ENCODE measurements around the gene GPAM.
"Not testable (repeated sequence)": the region's sequence is repeated elsewhere in the genome, so short reads cannot be mapped to it uniquely, and the experiment has no call there.

The GPAM gene

DNA sequence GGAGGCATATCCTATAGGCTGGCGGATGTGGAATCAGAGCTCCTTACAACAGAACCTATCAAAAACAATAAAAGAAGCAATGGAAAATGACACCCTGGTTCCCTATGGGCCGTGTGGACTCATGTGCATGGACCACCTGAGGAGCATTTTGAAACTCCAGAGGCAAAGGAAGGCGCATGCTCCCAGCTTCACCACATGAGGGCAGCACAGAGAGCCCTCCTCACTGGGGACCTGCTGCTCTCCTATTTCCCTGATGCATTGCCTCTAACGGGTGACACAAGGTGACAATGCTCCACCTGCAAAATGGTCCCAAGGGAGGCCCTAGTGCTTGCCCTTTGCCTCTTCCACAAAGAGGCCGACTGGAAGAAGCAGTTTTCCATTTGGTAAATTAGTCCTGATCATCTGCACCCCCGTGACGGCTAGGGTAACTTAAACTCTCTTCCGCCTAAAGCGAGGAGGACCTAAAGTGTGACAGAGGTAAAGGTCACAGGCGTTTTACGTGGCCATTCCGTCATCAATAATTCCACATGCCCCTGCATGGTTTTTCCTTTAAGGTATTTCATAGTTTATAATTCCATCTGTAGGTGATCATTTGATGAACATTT, 67.7 kb downstream of the GPAM start:
- DNase-seq = peak; percentile 44
- Mint-ChIP-seq H3K9me3 (no peaks in the 10 kb centered on the region), H3K4me1 (ENCODE audit: low read depth) (no peaks in the 10 kb centered on the region), H3K36me3 (ENCODE audit: low read depth) (no peaks in the 10 kb centered on the region), H3K27ac (no peak overlapping the region), H3K4me3 (no peak overlapping the region), H3K27me3 (peaks cover 5% of the 10 kb centered on the region)

- H3K27ac Mint-ChIP-seq, H3K9me3 Mint-ChIP-seq, H3K27me3 Mint-ChIP-seq: not testable (repeated sequence)
These were observed 73.8 kb downstream of the GPAM start for GRCh38 chr10:112109779-112110178.

More at GRCh38 chr10:112109779-112110178, 73.8 kb downstream of the GPAM start:
- not testable (repeated sequence) for H3K4me3 Mint-ChIP-seq; DNase-seq; H3K36me3 Mint-ChIP-seq (ENCODE audit: low read depth); H3K4me1 Mint-ChIP-seq (ENCODE audit: low read depth)

Data from activated T-cell treated with anti-CD3 and anti-CD28 coated beads, Interleukin-2, amount 50 U/mL, for 24 hours (primary cell).